ENCODE results near the gene NKAPD1.
"Not testable (repeated sequence)": the region's sequence is repeated elsewhere in the genome, so short reads cannot be mapped to it uniquely, and the experiment has no call there.

The NKAPD1 gene

DNA sequence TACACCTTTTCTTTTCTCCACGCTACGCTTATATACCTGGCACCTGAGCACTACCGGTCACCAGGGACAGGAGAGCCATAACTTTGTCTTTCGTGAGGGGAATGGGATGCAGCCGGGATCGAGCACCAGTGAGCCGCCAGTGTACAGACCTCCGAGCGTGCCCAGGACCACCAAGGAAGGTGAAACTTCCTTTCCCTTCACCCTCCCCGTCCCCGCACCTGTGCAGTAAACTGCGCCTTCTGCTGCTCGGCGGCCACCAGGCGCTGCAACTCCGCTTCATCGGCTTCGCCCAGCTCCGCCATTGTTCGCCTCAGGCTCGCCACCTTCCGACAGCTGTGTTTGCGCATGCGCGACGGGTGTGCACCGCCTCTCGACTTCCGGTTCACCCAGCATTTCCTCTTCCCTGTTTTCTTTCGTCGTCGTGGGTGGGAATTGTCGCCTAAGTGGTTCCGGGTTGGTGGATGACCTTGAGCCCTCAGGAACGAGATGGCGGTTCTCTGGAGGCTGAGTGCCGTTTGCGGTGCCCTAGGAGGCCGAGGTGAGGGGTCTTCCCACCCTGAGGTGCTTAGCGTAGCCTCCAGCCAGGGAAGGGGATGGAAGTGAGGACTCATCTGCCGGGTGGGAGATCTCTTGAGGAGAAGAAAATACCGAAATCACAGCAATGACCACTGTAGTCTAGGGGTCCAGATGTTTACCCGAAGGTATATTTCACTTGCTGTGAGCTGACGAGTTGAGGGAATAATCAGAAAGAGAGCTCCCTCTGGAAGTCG is 12.5 kb downstream of the NKAPD1 start, which contains the start of the genes SDHD and TIMM8B:
Gene SDHD, plus strand, starts transcription at position 452 of the 770 bp plus-strand sequence. Its CDS starts 35 bp downstream, at position 487.
Gene TIMM8B, minus strand, starts transcription at position 335 of the 770 bp plus-strand sequence. Its CDS starts 33 bp downstream, at position 302.
- peak; percentile 90 to 92 for DNase-seq (ENCODE audit: low read depth in 2 of 2)

- no peak for DNase-seq (ENCODE audit: low read depth in 2 of 2)
These were observed 13.1 kb downstream of the NKAPD1 start for GRCh38 chr11:112087212-112087611.

DNA sequence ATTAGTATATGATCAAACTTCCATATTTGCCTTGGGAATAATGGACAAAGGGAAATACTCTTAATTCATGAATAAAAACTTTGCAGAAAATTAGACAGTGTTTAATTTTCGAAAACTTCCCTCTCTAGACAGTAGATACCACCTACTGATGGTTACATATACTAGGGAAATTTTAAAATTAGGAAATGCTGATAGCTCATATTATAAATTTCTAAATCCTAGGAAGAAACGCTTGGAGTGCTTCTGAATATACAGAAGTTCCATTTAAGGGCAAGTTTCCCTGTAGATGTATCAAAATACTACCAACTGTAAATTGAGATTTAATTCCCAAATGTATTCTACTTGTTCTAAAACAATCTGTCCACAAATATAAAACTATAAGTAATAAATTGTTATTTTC is 21.2 kb downstream of the NKAPD1 start:
- DNase-seq (ENCODE audit: low read depth in 2 of 2) = not testable (repeated sequence)

GRCh38 chr11:112096194-112096593 is 22.1 kb downstream of the NKAPD1 start:
- no peak for DNase-seq (ENCODE audit: low read depth in 2 of 2)

DNA sequence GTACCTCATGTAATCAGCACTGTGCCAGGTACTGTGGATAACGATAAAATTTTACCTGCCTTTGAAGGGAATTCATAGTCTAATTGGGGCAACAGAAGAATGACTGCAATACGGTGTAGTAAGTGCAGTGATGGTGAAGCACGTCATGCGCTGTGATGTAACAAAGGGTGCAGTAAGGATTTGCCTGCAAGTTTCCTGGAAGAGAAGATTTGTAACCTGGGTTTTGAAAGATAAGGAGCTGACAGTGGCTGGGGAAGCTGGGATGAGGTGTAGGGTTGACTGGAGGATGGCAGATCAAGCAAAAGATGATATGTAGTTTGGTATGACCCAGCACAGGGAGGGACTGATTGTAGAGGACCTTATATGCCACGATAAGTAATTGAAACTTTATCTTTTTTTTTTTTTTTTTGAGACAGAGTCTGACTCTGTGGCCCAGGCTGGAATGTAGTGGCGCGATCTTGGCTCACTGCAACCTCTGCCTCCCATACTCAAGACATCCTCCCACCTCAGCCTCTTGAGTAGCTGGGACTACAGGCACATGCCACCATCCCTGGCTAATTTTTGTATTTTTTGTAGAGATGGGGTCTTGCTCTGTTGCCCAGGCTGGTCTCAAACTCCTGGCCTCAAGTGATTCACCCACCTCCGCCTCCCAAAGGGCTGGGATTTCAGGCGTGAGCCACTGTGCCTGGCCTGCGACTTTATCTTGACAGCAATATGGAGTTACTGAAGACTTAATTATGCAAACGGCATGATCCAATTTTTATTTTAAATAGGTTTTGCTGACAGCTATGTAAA is 23.8 kb downstream of the NKAPD1 start:
- no peak for DNase-seq (ENCODE audit: low read depth in 2 of 2)

DNA sequence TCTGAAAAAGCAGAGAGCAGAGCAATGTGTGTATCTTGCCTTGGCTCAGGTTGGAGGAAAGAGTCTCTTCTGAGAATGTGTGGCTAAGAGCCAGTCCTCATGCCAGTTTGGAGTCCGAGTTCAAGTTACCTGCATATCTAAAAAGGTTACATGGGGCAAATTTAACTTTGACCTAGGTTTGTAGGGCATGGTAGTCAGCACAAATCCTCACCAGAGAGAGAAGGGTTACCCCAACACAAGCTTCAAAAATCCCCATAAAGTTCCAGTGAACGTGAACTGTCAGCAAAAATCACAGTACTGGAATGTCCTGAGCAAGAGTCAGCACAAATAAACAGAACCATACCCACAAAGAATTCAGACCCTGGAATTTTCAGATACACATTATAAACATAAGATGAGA is 26.4 kb downstream of the NKAPD1 start:
- DNase-seq (ENCODE audit: low read depth in 2 of 2) = no peak

GRCh38 chr11:112103446-112103845 is 29.3 kb downstream of the NKAPD1 start:
- DNase-seq (ENCODE audit: low read depth in 2 of 2) = no peak

- no peak for DNase-seq (ENCODE audit: low read depth in 2 of 2)
These were observed 32.0 kb downstream of the NKAPD1 start for GRCh38 chr11:112106070-112106469.

GRCh38 chr11:112113539-112114457 is 39.7 kb downstream of the NKAPD1 start:
- DNase-seq (ENCODE audit: low read depth in 2 of 2) = no peak

DNA sequence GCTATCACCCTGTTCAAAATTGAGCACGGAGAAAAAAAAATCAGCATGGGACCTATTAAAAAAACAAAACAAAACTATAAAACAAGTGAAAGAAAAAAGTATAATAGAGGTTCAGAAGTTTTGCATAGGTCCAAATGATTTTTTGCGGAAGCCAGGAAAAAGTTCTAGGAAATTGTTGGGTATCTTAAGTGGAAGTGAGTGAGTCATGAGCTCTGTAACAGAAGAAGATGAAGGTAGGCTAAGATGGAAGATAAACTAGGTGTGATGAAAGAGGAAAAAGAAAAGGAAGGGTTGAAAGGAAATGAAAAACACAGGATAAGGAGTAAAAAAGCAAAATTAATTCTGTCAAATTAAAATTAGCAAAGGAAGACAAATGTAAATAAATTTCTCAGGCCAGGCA is 40.4 kb downstream of the NKAPD1 start:
- DNase-seq (ENCODE audit: low read depth in 2 of 2) = no peak

DNA sequence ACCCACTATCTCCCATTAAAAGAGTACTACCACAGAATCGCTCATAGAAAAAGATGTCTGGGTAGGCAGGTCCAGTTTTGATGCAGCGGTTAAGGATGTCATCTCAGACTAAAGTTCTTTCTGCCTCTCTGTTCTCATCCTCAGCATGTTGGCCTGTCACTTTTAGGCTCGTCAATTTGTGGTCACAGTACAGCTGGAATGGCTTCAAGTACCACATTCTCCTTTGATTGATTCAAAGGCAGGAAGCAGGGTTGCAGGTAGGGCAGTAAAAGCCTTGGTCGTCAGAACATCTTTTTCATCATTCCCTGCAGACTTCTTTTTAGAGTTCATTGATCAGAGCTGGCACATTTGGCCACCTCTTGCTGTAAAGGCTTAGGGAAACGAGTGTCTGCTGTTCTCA is 41.3 kb downstream of the NKAPD1 start:
- no peak for DNase-seq (ENCODE audit: low read depth in 2 of 2)

DNA sequence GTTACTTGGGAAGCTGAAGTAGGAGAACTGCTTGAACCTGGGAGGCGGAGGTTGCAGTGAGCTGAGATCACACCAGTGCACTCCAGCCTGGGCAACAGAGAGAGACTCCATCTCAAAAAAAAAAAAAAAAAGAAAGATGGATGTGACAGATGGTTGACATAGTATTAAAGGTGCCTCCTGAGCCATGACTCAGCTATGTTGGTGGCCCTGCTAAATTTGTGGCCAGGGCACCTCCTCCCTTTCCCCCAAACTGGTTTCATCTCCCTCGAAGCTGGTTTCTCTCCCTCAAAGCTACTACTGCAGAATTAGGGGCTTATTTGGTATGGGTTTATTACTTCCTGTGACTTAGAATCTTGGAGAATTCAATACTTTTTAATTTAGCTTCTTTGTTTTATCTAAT is 44.1 kb downstream of the NKAPD1 start:
- DNase-seq (ENCODE audit: low read depth in 2 of 2) = no peak

- no peak for DNase-seq (ENCODE audit: low read depth in 2 of 2)
These were observed 48.0 kb downstream of the NKAPD1 start for GRCh38 chr11:112121981-112122615.

- no peak for DNase-seq (ENCODE audit: low read depth in 2 of 2)
These were observed 49.0 kb downstream of the NKAPD1 start for GRCh38 chr11:112123129-112123528.

DNA sequence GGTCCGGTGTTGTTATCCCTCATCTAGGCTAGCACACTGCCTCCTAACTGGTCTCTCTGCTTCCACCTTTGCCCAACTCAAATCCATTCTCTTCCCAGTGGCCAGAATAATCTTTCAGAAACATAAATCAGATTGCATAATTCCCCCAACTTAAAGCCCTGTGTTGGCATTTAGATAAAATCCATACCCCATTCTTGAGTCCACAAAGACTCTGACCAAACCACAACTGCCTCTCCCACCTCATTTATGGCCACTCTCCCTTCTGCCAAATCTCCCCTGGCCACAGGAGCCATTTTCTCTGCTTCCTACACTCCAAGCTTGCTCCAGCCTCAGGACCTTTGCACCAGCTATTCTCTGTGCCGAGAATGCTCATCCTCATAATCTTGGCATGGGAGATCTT is 53.0 kb downstream of the NKAPD1 start:
- DNase-seq (ENCODE audit: low read depth in 2 of 2) = no peak

GRCh38 chr11:112128483-112129121 is 54.5 kb downstream of the NKAPD1 start:
- no peak for DNase-seq (ENCODE audit: low read depth in 2 of 2)

- no peak for DNase-seq (ENCODE audit: low read depth in 2 of 2)
These were observed 55.6 kb downstream of the NKAPD1 start for GRCh38 chr11:112129656-112130055.

DNA sequence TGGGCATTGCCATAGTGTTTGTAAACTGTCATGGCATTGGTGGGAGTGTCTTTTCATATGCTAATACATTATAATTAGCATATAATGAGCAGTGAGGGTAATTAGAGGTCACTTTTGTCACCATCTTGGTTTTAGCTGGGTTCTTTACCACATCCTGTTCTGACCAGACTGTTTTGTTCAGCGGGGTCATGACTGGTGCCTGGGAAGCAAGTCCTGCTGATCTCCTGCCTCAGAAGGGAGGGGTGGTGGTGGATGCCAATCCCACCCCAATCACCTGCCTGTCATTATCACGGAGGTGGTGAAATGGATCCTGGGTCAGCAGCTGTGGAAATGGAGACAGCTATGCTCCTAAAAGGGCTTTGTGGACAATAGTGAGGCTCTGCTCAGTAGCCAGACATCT is 58.6 kb downstream of the NKAPD1 start:
- no peak for DNase-seq (ENCODE audit: low read depth in 2 of 2)

- no peak for DNase-seq (ENCODE audit: low read depth in 2 of 2)
These were observed 60.4 kb downstream of the NKAPD1 start for GRCh38 chr11:112134473-112134872.

Data from activated CD4-positive, alpha-beta T cell treated with anti-CD3 and anti-CD28 coated beads for 24 hours (primary cell).